Chondrocyte (in vitro differentiated cells): Measurements from ENCODE around the gene DNAH6. TPM values are rescaled to one million over a fixed set of nuclear protein-coding genes. Genes with fewer than 3 reads are reported as not detected.

Source experiments
- DNase-seq: peaks from one replicate; pipeline ENCODE4 v3.0.0; 2021; ENCODE audit warnings: mixed read lengths, low spot score
- H3K27ac Mint-ChIP-seq: one replicate; pipeline ENCODE4 v1.8.0; 2021; ENCODE audit warnings: mild to moderate bottlenecking, moderate library complexity, mixed read lengths; ENCODE audit not compliant: unreplicated experiment
- H3K27me3 Mint-ChIP-seq: 2 replicates; pipeline ENCODE4 v1.8.0; 2021; ENCODE audit warnings: low read depth, mixed read lengths
- H3K36me3 Mint-ChIP-seq: 2 replicates; pipeline ENCODE4 v1.8.0; 2021; ENCODE audit warnings: low read depth, mixed read lengths
- H3K4me1 Mint-ChIP-seq: 2 replicates; pipeline ENCODE4 v1.8.0; 2021; ENCODE audit warnings: low read depth, mild to moderate bottlenecking, mixed read lengths
- H3K4me3 Mint-ChIP-seq: one replicate; pipeline ENCODE4 v1.8.0; 2021; ENCODE audit warnings: mild to moderate bottlenecking, moderate library complexity, mixed read lengths; ENCODE audit not compliant: unreplicated experiment
- H3K9me3 Mint-ChIP-seq: 2 replicates; pipeline ENCODE4 v1.8.0; 2021; ENCODE audit warnings: low read depth, mixed read lengths
- CTCF ChIP-seq: fragments of 200-600 bp; sonication (generic); IDR thresholded peaks from 2 replicates; pipeline ENCODE4 v1.5.0; 2021; ENCODE audit warnings: antibody characterized with exemption, mild to moderate bottlenecking, moderate library complexity
- total RNA-seq: library from RNA; stranded (reverse); gene quantifications from 3 replicates; pipeline ENCODE4 v1.2.1, GENCODE V29; 2021

The DNAH6 gene
- total RNA-seq, 1 donor from 2014 or later, result not detected

- Mint-ChIP-seq H3K4me1 (no peaks in the 10 kb centered on the region), H3K9me3 (peaks cover 4% of the 10 kb centered on the region), H3K36me3 (no peaks in the 10 kb centered on the region), H3K27ac (no peak overlapping the region), H3K27me3 (peaks cover 14% of the 10 kb centered on the region), H3K4me3 (no peak overlapping the region)
- no peak for DNase-seq
- no peak for TF ChIP-seq CTCF
These were observed 188.4 kb downstream of the DNAH6 start for GRCh38 chr2:84704505-84705244.

DNA sequence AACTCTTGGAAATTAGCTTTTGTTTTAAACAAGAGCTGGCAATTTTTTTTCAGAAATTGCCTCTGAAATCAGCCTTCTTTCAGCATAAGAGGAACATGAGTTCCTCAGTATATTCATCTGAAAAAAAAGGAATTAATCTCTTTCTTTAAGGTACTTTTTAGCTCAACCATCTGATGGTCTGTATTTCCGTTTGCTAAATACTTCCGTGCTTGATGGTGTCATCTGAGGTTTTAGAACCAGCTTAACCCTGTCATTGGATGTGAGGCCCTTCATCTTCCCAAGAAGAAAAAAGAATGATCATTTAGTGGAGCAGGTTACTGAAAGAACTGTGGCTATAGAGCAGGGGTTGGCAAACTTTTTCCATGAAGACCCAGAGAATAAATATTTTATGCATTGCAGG lies 189.6 kb downstream of the DNAH6 start:
- Mint-ChIP-seq H3K9me3 (peaks cover 4% of the 10 kb centered on the region), H3K4me1 (no peaks in the 10 kb centered on the region), H3K27me3 (peaks cover 14% of the 10 kb centered on the region), H3K36me3 (no peaks in the 10 kb centered on the region), H3K4me3 (no peak overlapping the region), H3K27ac (no peak overlapping the region)
- TF ChIP-seq CTCF, result no peak
- no peak for DNase-seq

GRCh38 chr2:84708442-84708841 lies 192.1 kb downstream of the DNAH6 start:
- H3K27me3 Mint-ChIP-seq, result peaks cover 17% of the 10 kb centered on the region
- TF ChIP-seq CTCF, result no peak
- no peaks in the 10 kb centered on the region for H3K4me1 Mint-ChIP-seq
- no peak overlapping the region for H3K27ac Mint-ChIP-seq
- H3K9me3 Mint-ChIP-seq, result no peaks in the 10 kb centered on the region
- no peak for DNase-seq
- H3K4me3 Mint-ChIP-seq, result no peak overlapping the region
- no peaks in the 10 kb centered on the region for H3K36me3 Mint-ChIP-seq

GRCh38 chr2:84711651-84712050 lies 195.4 kb downstream of the DNAH6 start:
- no peaks in the 10 kb centered on the region for H3K9me3 Mint-ChIP-seq

DNA sequence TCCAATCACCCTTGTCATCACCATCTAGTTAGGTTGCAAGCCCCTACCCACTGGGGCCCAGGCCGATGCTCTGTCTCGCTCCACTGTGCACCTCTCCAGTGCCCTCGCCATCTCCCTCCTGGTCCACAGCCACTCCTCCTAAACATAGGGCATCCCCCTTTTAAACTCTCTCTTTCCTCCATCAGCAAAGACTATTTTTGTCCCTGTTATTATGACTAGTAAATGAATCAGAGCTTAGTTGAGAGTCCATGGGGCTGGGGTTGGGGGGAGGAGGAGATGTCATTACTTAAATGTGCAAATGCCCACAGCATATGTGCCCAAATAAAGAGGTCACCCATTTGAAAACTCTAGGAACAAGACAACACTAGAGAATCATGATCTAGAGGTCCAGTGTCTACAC lies 197.1 kb downstream of the DNAH6 start:
- DNase-seq, result no peak
- TF ChIP-seq CTCF, result no peak
- Mint-ChIP-seq H3K9me3 (no peaks in the 10 kb centered on the region), H3K4me1 (no peaks in the 10 kb centered on the region), H3K4me3 (no peak overlapping the region), H3K36me3 (no peaks in the 10 kb centered on the region), H3K27me3 (peaks cover 24% of the 10 kb centered on the region), H3K27ac (no peak overlapping the region)

More at GRCh38 chr2:84711651-84712050, 195.4 kb downstream of the DNAH6 start:
- Mint-ChIP-seq H3K27me3 (peaks cover 14% of the 10 kb centered on the region), H3K4me1 (no peaks in the 10 kb centered on the region), H3K36me3 (no peaks in the 10 kb centered on the region), H3K27ac (no peak overlapping the region), H3K4me3 (no peak overlapping the region)
- no peak for TF ChIP-seq CTCF
- DNase-seq, result no peak
